H9 (cell line): Measurements from ENCODE around the gene TK2. TPM values are rescaled to one million over a fixed set of nuclear protein-coding genes. Genes with fewer than 3 reads are reported as not detected.

Experiments used
- DNase-seq: peaks from one replicate; pipeline ENCODE4 v3.0.0-alpha.2; 2017
- H2AFZ ChIP-seq: one replicate; pipeline ENCODE4 v1.6.1; 2013; ENCODE audit warnings: mild to moderate bottlenecking, low read length, control low read depth, moderate library complexity
- H2AK5ac ChIP-seq: 2 replicates; pipeline ENCODE4 v1.6.1; 2013; ENCODE audit warnings: low read length, control low read depth, mixed read lengths; ENCODE audit not compliant: insufficient read length
- H2BK120ac ChIP-seq: one replicate; pipeline ENCODE4 v1.6.1; 2013; ENCODE audit warnings: low read depth, mild to moderate bottlenecking, low read length, control low read depth, inconsistent platforms; ENCODE audit not compliant: poor library complexity, severe bottlenecking
- H2BK12ac ChIP-seq: 2 replicates; pipeline ENCODE4 v1.6.1; 2013; ENCODE audit warnings: low read length, control low read depth, mixed read lengths, low read depth; ENCODE audit not compliant: insufficient read length
- H2BK15ac ChIP-seq: 2 replicates; pipeline ENCODE4 v1.6.1; 2013; ENCODE audit warnings: low read depth, low read length, control low read depth
- H2BK20ac ChIP-seq: one replicate; pipeline ENCODE4 v1.6.1; 2013; ENCODE audit warnings: low read depth, mild to moderate bottlenecking, low read length, control low read depth, inconsistent platforms; ENCODE audit not compliant: poor library complexity, severe bottlenecking
- H2BK5ac ChIP-seq: 2 replicates; pipeline ENCODE4 v1.6.1; 2013; ENCODE audit warnings: low read length, control low read depth, mixed read lengths; ENCODE audit not compliant: insufficient read length
- H3K14ac ChIP-seq: 2 replicates; pipeline ENCODE4 v1.6.1; 2013; ENCODE audit warnings: low read length, control low read depth; ENCODE audit not compliant: insufficient read depth
- H3K18ac ChIP-seq: 2 replicates; pipeline ENCODE4 v1.6.1; 2013; ENCODE audit warnings: low read depth, mild to moderate bottlenecking, mixed read lengths, low read length, control low read depth; ENCODE audit not compliant: insufficient read length
- H3K23ac ChIP-seq: 2 replicates; pipeline ENCODE4 v1.6.1; 2013; ENCODE audit warnings: low read length, control low read depth, mixed read lengths, low read depth; ENCODE audit not compliant: insufficient read length
- H3K23me2 ChIP-seq: 2 replicates; pipeline ENCODE4 v1.6.1; 2013; ENCODE audit warnings: low read depth, mild to moderate bottlenecking, mixed read lengths, low read length, control low read depth; ENCODE audit not compliant: insufficient read length, poor library complexity, severe bottlenecking
- H3K27ac ChIP-seq: 2 replicates; pipeline ENCODE4 v1.5.1; 2013; ENCODE audit warnings: low read length, control low read depth, mixed read lengths, low read depth; ENCODE audit not compliant: insufficient read length
- H3K27me3 ChIP-seq: 2 replicates; pipeline ENCODE4 v1.6.1; 2013; ENCODE audit warnings: low read length, control low read depth, inconsistent platforms; ENCODE audit not compliant: insufficient read depth
- H3K4ac ChIP-seq: 2 replicates; pipeline ENCODE4 v1.6.1; 2013; ENCODE audit warnings: low read depth, mild to moderate bottlenecking, control low read depth, inconsistent platforms, low read length, moderate library complexity
- H3K4me1 ChIP-seq: 2 replicates; pipeline ENCODE4 v1.6.1; 2013; ENCODE audit warnings: low read length, control low read depth, inconsistent platforms; ENCODE audit not compliant: insufficient read depth
- H3K4me2 ChIP-seq: 2 replicates; pipeline ENCODE4 v1.6.1; 2013; ENCODE audit warnings: low read length, control low read depth, mixed read lengths; ENCODE audit not compliant: insufficient read length, insufficient read depth
- H3K56ac ChIP-seq: 2 replicates; pipeline ENCODE4 v1.6.1; 2013; ENCODE audit warnings: low read depth, mild to moderate bottlenecking, mixed read lengths, low read length, control low read depth; ENCODE audit not compliant: insufficient read length
- H3K79me1 ChIP-seq: 2 replicates; pipeline ENCODE4 v1.6.1; 2013; ENCODE audit warnings: low read depth, mild to moderate bottlenecking, moderate library complexity, low read length, control low read depth, inconsistent platforms; ENCODE audit not compliant: insufficient read depth, poor library complexity, severe bottlenecking
- H3K79me2 ChIP-seq: 2 replicates; pipeline ENCODE4 v1.6.1; 2013; ENCODE audit warnings: low read length, control low read depth, inconsistent platforms; ENCODE audit not compliant: insufficient read depth
- H3K9ac ChIP-seq: 2 replicates; pipeline ENCODE4 v1.6.1; 2013; ENCODE audit warnings: low read length, control low read depth, mixed read lengths; ENCODE audit not compliant: insufficient read length; ENCODE audit errors: extremely low read depth
- H3K9me3 ChIP-seq: one replicate; pipeline ENCODE4 v1.6.1; 2013; ENCODE audit warnings: low read depth, low read length, inconsistent platforms; ENCODE audit not compliant: control insufficient read depth
- H3T11ph ChIP-seq: one replicate; pipeline ENCODE4 v1.6.1; 2013; ENCODE audit warnings: mild to moderate bottlenecking, low read length, control low read depth, inconsistent platforms
- H4K20me1 ChIP-seq: one replicate; pipeline ENCODE4 v1.6.1; 2013; ENCODE audit not compliant: control insufficient read depth, insufficient read length, insufficient read depth
- H4K5ac ChIP-seq: 2 replicates; pipeline ENCODE4 v1.6.1; 2013; ENCODE audit warnings: low read depth, mild to moderate bottlenecking, mixed read lengths, low read length, control low read depth; ENCODE audit not compliant: insufficient read length
- H4K8ac ChIP-seq: replicated peaks from 2 replicates; pipeline ENCODE4 v1.6.1; 2013; ENCODE audit warnings: low read length, control low read depth, mixed read lengths, low read depth; ENCODE audit not compliant: insufficient read length
- H4K91ac ChIP-seq: 2 replicates; pipeline ENCODE4 v1.6.1; 2013; ENCODE audit warnings: low read depth, mild to moderate bottlenecking, moderate library complexity, mixed read lengths, low read length, control low read depth; ENCODE audit not compliant: insufficient read length
- H3K27ac Mint-ChIP-seq, 3 experiments: 2 replicates in 2 of 3; 3 replicates in 1 of 3; pipeline ENCODE4 v1.8.0; 2020 to 2021; ENCODE audit warnings: mixed read lengths in 3 of 3, mild to moderate bottlenecking in 1 of 3, moderate library complexity in 1 of 3
- H3K27me3 Mint-ChIP-seq: 2 replicates; pipeline ENCODE4 v1.8.0; 2021; ENCODE audit warnings: low read depth, mild to moderate bottlenecking, moderate library complexity, mixed read lengths
- H3K36me3 Mint-ChIP-seq, 3 experiments: 2 replicates in 2 of 3; 3 replicates in 1 of 3; pipeline ENCODE4 v1.8.0; 2020 to 2021; ENCODE audit warnings: low read depth in 3 of 3, mixed read lengths in 3 of 3; ENCODE audit not compliant: insufficient read depth in 1 of 3
- H3K4me1 Mint-ChIP-seq, 2 experiments: 2 replicates each; pipeline ENCODE4 v1.8.0; 2020; ENCODE audit warnings: mixed read lengths in 2 of 2
- H3K4me3 Mint-ChIP-seq, 2 experiments: 2 replicates in 1 of 2; 3 replicates in 1 of 2; pipeline ENCODE4 v1.8.0; 2020 to 2021; ENCODE audit warnings: mild to moderate bottlenecking in 2 of 2, mixed read lengths in 2 of 2, moderate library complexity in 1 of 2
- H3K9me3 Mint-ChIP-seq, 2 experiments: 2 replicates in 1 of 2; 3 replicates in 1 of 2; pipeline ENCODE4 v1.8.0; 2020; ENCODE audit warnings: mild to moderate bottlenecking in 2 of 2, mixed read lengths in 2 of 2, moderate library complexity in 1 of 2
- CTCF ChIP-seq: fragments of 200-600 bp; sonication (generic); conservative IDR thresholded peaks from 3 replicates; pipeline ENCODE4 v1.8.0; 2021; ENCODE audit warnings: antibody characterized with exemption, mild to moderate bottlenecking
- WGBS: extraction: QIAGEN DNeasy Blood & Tissue Kit; methylation state at CpG from one replicate; pipeline ENCODE4 v1.1.7; 2013; ENCODE audit warnings: missing lambda C conversion rate, low lambda C conversion rate, mixed read lengths; ENCODE audit not compliant: insufficient read length; ENCODE audit errors: extremely low coverage; 5-methylcytosine and 5-hydroxymethylcytosine counted together
- total RNA-seq: library from RNA; stranded (reverse); gene quantifications from 2 replicates; pipeline ENCODE4 v1.2.1, GENCODE V29; 2021

TK2 gene
- total RNA-seq, 1 experiment from 2014 or later: 5.2 TPM

- H2AFZ ChIP-seq: no peak overlapping the region
- H4K5ac ChIP-seq: no peak overlapping the region
- Mint-ChIP-seq H3K36me3 (no peaks in the 10 kb centered on the region), H3K9me3 (no peaks in the 10 kb centered on the region), H3K4me1 (no peaks in the 10 kb centered on the region), H3K27me3 (peaks cover 11% of the 10 kb centered on the region), H3K4me3 (no peak overlapping the region), H3K27ac (no peak overlapping the region)
- no peak overlapping the region for H3K27ac ChIP-seq
- no peak overlapping the region for H2AK5ac ChIP-seq
- no peak overlapping the region for H3K4me2 ChIP-seq
- no peaks in the 10 kb centered on the region for H3K9me3 ChIP-seq
- H2BK20ac ChIP-seq: no peak overlapping the region
- H3K27me3 ChIP-seq: no peaks in the 10 kb centered on the region
- H2BK12ac ChIP-seq: no peak overlapping the region
- no peak overlapping the region for H2BK15ac ChIP-seq
- H3K79me1 ChIP-seq: no peaks in the 10 kb centered on the region
- WGBS: no CpG with 5 or more reads among the region's 26 CpGs
- peak overlapping the region; percentile 53; the same call in 1 of the 2 replicates for H3K14ac ChIP-seq
- H3K56ac ChIP-seq: no peak overlapping the region
- no peak overlapping the region for H2BK120ac ChIP-seq
- no peak overlapping the region for H3K9ac ChIP-seq
- no peaks in the 10 kb centered on the region for H4K20me1 ChIP-seq
- H3T11ph ChIP-seq: no peak overlapping the region
- no peak overlapping the region for H3K23ac ChIP-seq
- H3K18ac ChIP-seq: no peak overlapping the region
- H3K79me2 ChIP-seq: no peaks in the 10 kb centered on the region
- no peak overlapping the region for H4K91ac ChIP-seq
- no peaks in the 10 kb centered on the region for H3K4me1 ChIP-seq
- TF ChIP-seq CTCF: no peak
- H3K23me2 ChIP-seq: no peaks in the 10 kb centered on the region
- H3K4ac ChIP-seq: no peak overlapping the region
- no peak overlapping the region for H2BK5ac ChIP-seq
- no peak overlapping the region for H4K8ac ChIP-seq
- no peak for DNase-seq
Measured at GRCh38 chr16:66469291-66469946, 80.5 kb downstream of the TK2 start.
